ENCODE measurements around the gene SH3BP5. TPM values are rescaled to one million over a fixed set of nuclear protein-coding genes. Genes with fewer than 3 reads are reported as not detected.

The SH3BP5 gene
- total and polyA plus RNA-seq, 2 donors (not counting 1 experiment from before 2014, with no cell fraction given) = 76.6 to 92.3 TPM

DNA sequence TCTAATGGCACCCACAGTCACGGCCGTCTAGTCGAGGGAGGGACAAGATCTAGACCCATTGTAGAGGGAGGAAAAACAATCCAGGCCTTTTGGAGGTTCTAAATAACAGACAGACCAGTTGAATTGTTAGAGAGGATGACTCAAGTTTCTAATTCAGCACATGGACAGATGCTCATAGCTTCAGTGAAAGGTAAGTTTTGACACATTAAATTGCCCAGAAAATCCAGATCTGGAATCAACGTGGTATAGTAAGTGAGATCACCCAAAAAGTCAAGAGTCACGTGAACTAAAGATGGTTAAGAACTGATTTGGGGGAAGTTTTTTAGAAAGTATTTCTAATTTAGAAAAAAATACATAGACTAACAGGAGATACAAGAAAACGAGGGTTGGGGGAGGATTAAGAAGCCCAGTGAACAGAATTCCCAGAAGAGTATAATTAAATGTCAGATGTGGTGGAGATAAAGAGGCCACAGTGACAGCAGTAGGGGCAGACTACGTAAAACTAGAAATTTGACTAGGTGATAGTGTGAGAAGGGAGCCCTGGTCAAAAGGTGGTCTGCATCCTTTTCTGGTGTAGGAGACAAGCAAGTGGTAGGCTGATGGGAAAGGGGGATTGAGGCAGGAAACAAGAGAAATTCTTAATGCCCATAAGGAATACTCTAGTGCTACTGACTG, 79.2 kb downstream of the SH3BP5 start:
- Mint-ChIP-seq H3K4me1 (no peaks in the 10 kb centered on the region), H3K27ac (peak overlapping the region; percentile 43), H3K9me3 (ENCODE audit: insufficient read depth) (no peaks in the 10 kb centered on the region), H3K4me3 (no peak overlapping the region), H3K27me3 (no peaks in the 10 kb centered on the region)
- TF ChIP-seq EZH2 (IDR thresholded peaks at IDR 0.05; ENCODE audit: borderline replicate concordance, insufficient read depth, low read depth, low read length, poor library complexity, severe bottlenecking) = no peak
- TF ChIP-seq, protein P1, sequence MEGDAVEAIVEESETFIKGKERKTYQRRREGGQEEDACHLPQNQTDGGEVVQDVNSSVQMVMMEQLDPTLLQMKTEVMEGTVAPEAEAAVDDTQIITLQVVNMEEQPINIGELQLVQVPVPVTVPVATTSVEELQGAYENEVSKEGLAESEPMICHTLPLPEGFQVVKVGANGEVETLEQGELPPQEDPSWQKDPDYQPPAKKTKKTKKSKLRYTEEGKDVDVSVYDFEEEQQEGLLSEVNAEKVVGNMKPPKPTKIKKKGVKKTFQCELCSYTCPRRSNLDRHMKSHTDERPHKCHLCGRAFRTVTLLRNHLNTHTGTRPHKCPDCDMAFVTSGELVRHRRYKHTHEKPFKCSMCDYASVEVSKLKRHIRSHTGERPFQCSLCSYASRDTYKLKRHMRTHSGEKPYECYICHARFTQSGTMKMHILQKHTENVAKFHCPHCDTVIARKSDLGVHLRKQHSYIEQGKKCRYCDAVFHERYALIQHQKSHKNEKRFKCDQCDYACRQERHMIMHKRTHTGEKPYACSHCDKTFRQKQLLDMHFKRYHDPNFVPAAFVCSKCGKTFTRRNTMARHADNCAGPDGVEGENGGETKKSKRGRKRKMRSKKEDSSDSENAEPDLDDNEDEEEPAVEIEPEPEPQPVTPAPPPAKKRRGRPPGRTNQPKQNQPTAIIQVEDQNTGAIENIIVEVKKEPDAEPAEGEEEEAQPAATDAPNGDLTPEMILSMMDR (IDR thresholded peaks at IDR 0.05) = no peak
- WGBS (ENCODE audit: insufficient coverage) = 100% methylated on average over 1 of the region's 7 CpGs
- Histone ChIP-seq H3K27me3 (replicated peaks in 1 of 4; ENCODE audit: control extremely low read depth in 1 of 4, control insufficient read depth in 3 of 4, insufficient read depth in 4 of 4, low read length in 3 of 4) (no peaks in the 10 kb centered on the region), H3K9ac (ENCODE audit: low read length) (no peak overlapping the region), H3K4me3 (ENCODE audit: control extremely low read depth in 1 of 5, extremely low read depth in 1 of 5, insufficient read depth in 1 of 5, low read depth in 2 of 5, low read length in 4 of 5) (no peak overlapping the region), H3K4me1 (ENCODE audit: control insufficient read depth in 2 of 2, insufficient read depth in 2 of 2, low read length in 2 of 2) (no peaks in the 10 kb centered on the region), H4K20me1 (ENCODE audit: control insufficient read depth, insufficient read depth, low read length, poor library complexity, severe bottlenecking) (peaks cover 34% of the 10 kb centered on the region), H2AFZ (ENCODE audit: insufficient read depth, low read depth, low read length, poor library complexity, severe bottlenecking) (no peak overlapping the region), H3K79me2 (ENCODE audit: control insufficient read depth, insufficient read depth, low read length) (no peaks in the 10 kb centered on the region), H3K9me3 (ENCODE audit: control extremely low read depth in 1 of 3, control insufficient read depth in 2 of 3, insufficient read depth in 1 of 3, low read length in 2 of 3) (no peaks in the 10 kb centered on the region), H3K36me3 (replicated peaks in 1 of 2; ENCODE audit: control extremely low read depth in 1 of 2, control insufficient read depth in 1 of 2, extremely low read depth in 1 of 2, insufficient read depth in 2 of 2, low read length in 1 of 2) (peaks cover 6 to 86% of the 10 kb centered on the region in 2 experiments), H3K27ac (ENCODE audit: low read length in 2 of 2) (peak overlapping the region in 1 of 2 donors; percentile 56), H3K4me2 (replicated peaks; ENCODE audit: low read depth, low read length, poor library complexity, severe bottlenecking) (no peak overlapping the region)
- ATAC-seq (ENCODE audit: low read depth) (no peak), DNase-seq (no peak)
- intact Hi-C loops (cut with micrococcal nuclease) = no loop called here
- ChIA-PET CTCF (interaction anchor here (0.8 to 6.2 kb wide), 4 partner anchors 10 to 152 kb away, joined by 3 to 25 read pairs (median 6); no protein-coding TSS in a partner anchor), POLR2A (no interaction called here)

- H3K27ac Mint-ChIP-seq = no peak overlapping the region
- Histone ChIP-seq H3K4me1 (ENCODE audit: control insufficient read depth in 2 of 2, insufficient read depth in 2 of 2, low read length in 2 of 2) (no peaks in the 10 kb centered on the region), H2AFZ (ENCODE audit: insufficient read depth, low read depth, low read length, poor library complexity, severe bottlenecking) (no peak overlapping the region), H3K9me3 (ENCODE audit: control extremely low read depth in 1 of 3, control insufficient read depth in 2 of 3, insufficient read depth in 1 of 3, low read length in 2 of 3) (no peaks in the 10 kb centered on the region), H3K4me3 (ENCODE audit: control extremely low read depth in 1 of 5, extremely low read depth in 1 of 5, insufficient read depth in 1 of 5, low read depth in 2 of 5, low read length in 4 of 5) (no peak overlapping the region), H3K79me2 (ENCODE audit: control insufficient read depth, insufficient read depth, low read length) (no peaks in the 10 kb centered on the region), H3K27me3 (replicated peaks in 1 of 4; ENCODE audit: control extremely low read depth in 1 of 4, control insufficient read depth in 3 of 4, insufficient read depth in 4 of 4, low read length in 3 of 4) (no peaks in the 10 kb centered on the region), H3K9ac (ENCODE audit: low read length) (no peak overlapping the region), H3K36me3 (replicated peaks in 1 of 2; ENCODE audit: control extremely low read depth in 1 of 2, control insufficient read depth in 1 of 2, extremely low read depth in 1 of 2, insufficient read depth in 2 of 2, low read length in 1 of 2) (peaks cover 14 to 60% of the 10 kb centered on the region in 2 experiments), H4K20me1 (ENCODE audit: control insufficient read depth, insufficient read depth, low read length, poor library complexity, severe bottlenecking) (no peaks in the 10 kb centered on the region), H3K27ac (ENCODE audit: low read length in 2 of 2) (no peak overlapping the region), H3K4me2 (replicated peaks; ENCODE audit: low read depth, low read length, poor library complexity, severe bottlenecking) (no peak overlapping the region)
- intact Hi-C loops (cut with micrococcal nuclease) = no loop called here
- ChIA-PET POLR2A (no interaction called here), CTCF (interaction anchor here (1.6 to 2.2 kb wide), 2 partner anchors 21 to 161 kb away, joined by 3 to 6 read pairs; no protein-coding TSS in a partner anchor)
- H3K4me3 Mint-ChIP-seq = no peak overlapping the region
- no peak for DNase-seq
- 100% methylated on average over 1 of the region's 2 CpGs for WGBS (ENCODE audit: insufficient coverage)
- TF ChIP-seq, protein P1 (IDR thresholded peaks at IDR 0.05) = no peak
- TF ChIP-seq EZH2 (IDR thresholded peaks at IDR 0.05; ENCODE audit: borderline replicate concordance, insufficient read depth, low read depth, low read length, poor library complexity, severe bottlenecking) = no peak
- no peak for ATAC-seq (ENCODE audit: low read depth)
- no peaks in the 10 kb centered on the region for H3K27me3 Mint-ChIP-seq
- H3K9me3 Mint-ChIP-seq (ENCODE audit: insufficient read depth) = no peaks in the 10 kb centered on the region
- no peaks in the 10 kb centered on the region for H3K4me1 Mint-ChIP-seq
Measured at GRCh38 chr3:15246186-15246585, 86.2 kb downstream of the SH3BP5 start.

All from B cell (primary cell).